HCT116 (cell line): Measurements from ENCODE around the gene ACOX3. TPM values are rescaled to one million over a fixed set of nuclear protein-coding genes. Genes with fewer than 3 reads are reported as not detected.

ENCODE experiments used
- ATAC-seq: fragments of 200-7000 bp; cut with Tn5 transposase; 2 replicates; pipeline ENCODE4 v1.9.1; 2020; ENCODE audit warnings: mild to moderate bottlenecking, moderate library complexity
- BruUV-seq: library from RNA; stranded (reverse); fragments of 400-500 nt; replicated peaks from 2 replicates; lab custom pipeline; 2021; lab: Mats Ljungman, UMichigan
- CTCF ChIA-PET: fragments of 300-600 bp; sonication (Branson Sonifier 250); formaldehyde crosslinking; loops from one replicate; lab custom pipeline; 2021; ENCODE audit warnings: antibody characterized with exemption; lab: Charles Lee
- POLR2A ChIA-PET: fragments of 300-600, 350-600 bp; sonication (Branson Sonifier 250); formaldehyde crosslinking; loops from one replicate; lab custom pipeline; 2021; ENCODE audit warnings: antibody characterized with exemption; lab: Charles Lee
- RAD21 ChIA-PET, 2 experiments: fragments of 300-600 bp; sonication (Branson Sonifier 250); formaldehyde crosslinking; loops; one replicate each; lab custom pipeline; 2023; ENCODE audit warnings: low total read pairs in 2 of 2; ENCODE audit not compliant: uncharacterized antibody in 2 of 2, unreplicated experiment in 2 of 2, low non-redundant PET in 1 of 2; lab: Charles Lee
- DNase-seq: peaks from one replicate; pipeline ENCODE4 v3.0.0-alpha.2; 2010; ENCODE audit warnings: low read depth, low spot score
- H2AFZ ChIP-seq: fragments of 200-600 bp; shearing (Covaris generic), sonication (generic); 2 replicates; pipeline ENCODE4 v1.6.1; 2017; ENCODE audit warnings: low read depth, mixed run types, mixed read lengths, antibody characterized with exemption, low read length; ENCODE audit not compliant: poor library complexity, severe bottlenecking
- H3K27ac ChIP-seq: 2 replicates; pipeline ENCODE4 v1.5.1; 2012; ENCODE audit warnings: low read depth, low read length
- H3K27me3 ChIP-seq: fragments of 200-600 bp; sonication (generic); 2 replicates; pipeline ENCODE4 v1.6.1; 2016; ENCODE audit warnings: mixed run types, low read length, mixed read lengths; ENCODE audit not compliant: insufficient read depth
- H3K36me3 ChIP-seq, 2 experiments: fragments of 200-500 bp in 1 of 2; fragments of 200-600 bp in 1 of 2; sonication (Bioruptor generic) in 1 of 2; sonication (generic) in 1 of 2; 2 replicates each; pipeline versions ENCODE4 v1.5.1 to v1.6.1; 2014 to 2016; ENCODE audit warnings: low read length in 2 of 2, inconsistent platforms in 1 of 2, mixed read lengths in 1 of 2, mixed run types in 1 of 2; ENCODE audit not compliant: insufficient read depth in 2 of 2, control insufficient read depth in 1 of 2
- H3K4me1 ChIP-seq, 2 experiments: fragments of 200-600 bp in 1 of 2; sonication (generic) in 1 of 2; 2 replicates each; pipeline versions ENCODE4 v1.5.1 to v1.6.1; 2012 to 2017; ENCODE audit warnings: low read length in 2 of 2, inconsistent platforms in 1 of 2, mild to moderate bottlenecking in 1 of 2, mixed read lengths in 1 of 2, mixed run types in 1 of 2, moderate library complexity in 1 of 2; ENCODE audit not compliant: insufficient read depth in 2 of 2, control insufficient read depth in 1 of 2
- H3K4me2 ChIP-seq: fragments of 200-600 bp; sonication (generic); 2 replicates; pipeline ENCODE4 v1.6.1; 2017; ENCODE audit warnings: mixed run types, low read length, mixed read lengths
- H3K4me3 ChIP-seq, 2 experiments: fragments of 200-600 bp in 1 of 2; sonication (generic) in 1 of 2; replicated peaks in 1 of 2; 2 replicates each; pipeline ENCODE4 v1.5.1; 2011 to 2016; ENCODE audit warnings: low read length in 2 of 2, control low read depth in 1 of 2, low read depth in 1 of 2, mild to moderate bottlenecking in 1 of 2, mixed read lengths in 1 of 2, mixed run types in 1 of 2
- H3K79me2 ChIP-seq: fragments of 200-600 bp; sonication (generic); 2 replicates; pipeline ENCODE4 v1.6.1; 2017; ENCODE audit warnings: mild to moderate bottlenecking, mixed run types, low read length, moderate library complexity, mixed read lengths; ENCODE audit not compliant: insufficient read depth
- H3K9ac ChIP-seq: fragments of 200-600 bp; sonication (generic); 2 replicates; pipeline ENCODE4 v1.6.1; 2016; ENCODE audit warnings: low read length, mixed read lengths
- H3K9me2 ChIP-seq: fragments of 200-600 bp; sonication (generic), shearing (Covaris generic); 2 replicates; pipeline ENCODE4 v1.6.1; 2017; ENCODE audit warnings: mixed run types, mild to moderate bottlenecking, moderate library complexity; ENCODE audit not compliant: insufficient read depth
- H3K9me3 ChIP-seq, 2 experiments: fragments of 200-500 bp in 1 of 2; fragments of 200-600 bp in 1 of 2; sonication (Bioruptor generic) in 1 of 2; sonication (generic) in 1 of 2; 2 replicates each; pipeline ENCODE4 v1.6.1; 2014 to 2017; ENCODE audit warnings: low read length in 2 of 2, mixed read lengths in 2 of 2, inconsistent platforms in 1 of 2, low read depth in 1 of 2, mild to moderate bottlenecking in 1 of 2, mixed run types in 1 of 2, moderate library complexity in 1 of 2; ENCODE audit not compliant: control insufficient read depth in 1 of 2, insufficient read depth in 1 of 2
- H4K20me1 ChIP-seq: fragments of 200-600 bp; sonication (generic), shearing (Covaris generic); 2 replicates; pipeline ENCODE4 v1.6.1; 2017; ENCODE audit warnings: mixed run types, mild to moderate bottlenecking, moderate library complexity; ENCODE audit not compliant: insufficient read depth
- EGR1 ChIP-seq: IDR thresholded peaks from 2 replicates; pipeline ENCODE4 v1.6.1; 2012; ENCODE audit warnings: low read depth
- ELF1 ChIP-seq: IDR thresholded peaks from 2 replicates; pipeline ENCODE4 v1.6.1; 2012; ENCODE audit warnings: low read depth, borderline replicate concordance
- EZH2 ChIP-seq: fragments of 200-600 bp; sonication (generic); IDR thresholded peaks from 2 replicates; pipeline ENCODE4 v1.6.1; 2017; ENCODE audit warnings: antibody characterized with exemption, mixed run types
- FOSL1 ChIP-seq: IDR thresholded peaks from 2 replicates; pipeline ENCODE4 v1.6.1; 2012; ENCODE audit warnings: low read depth
- JUND ChIP-seq: IDR thresholded peaks from 2 replicates; pipeline ENCODE4 v1.6.1; 2012
- POLR2A ChIP-seq: IDR thresholded peaks from 2 replicates; pipeline ENCODE4 v1.7.0; 2011; ENCODE audit warnings: borderline replicate concordance; ENCODE audit not compliant: insufficient read depth, insufficient read length; ENCODE audit errors: extremely low read depth
- POLR2AphosphoS5 ChIP-seq: IDR thresholded peaks from 2 replicates; pipeline ENCODE4 v1.6.1; 2011; ENCODE audit warnings: mild to moderate bottlenecking, low read depth, low read length, moderate library complexity
- RAD21 ChIP-seq: IDR thresholded peaks from 2 replicates; pipeline ENCODE4 v1.6.1; 2012; ENCODE audit warnings: low read depth, mild to moderate bottlenecking
- SIN3A ChIP-seq: IDR thresholded peaks from 2 replicates; pipeline ENCODE4 v1.6.1; 2012; ENCODE audit warnings: low read depth
- SP1 ChIP-seq: IDR thresholded peaks from 2 replicates; pipeline ENCODE4 v1.6.1; 2012; ENCODE audit warnings: low read depth
- SRF ChIP-seq: IDR thresholded peaks from 2 replicates; pipeline ENCODE4 v1.6.1; 2012; ENCODE audit warnings: low read depth
- TCF7L2 ChIP-seq: IDR thresholded peaks from 2 replicates; pipeline ENCODE4 v1.7.0; 2011; ENCODE audit warnings: borderline replicate concordance, inconsistent platforms; ENCODE audit not compliant: insufficient read depth, insufficient read length; ENCODE audit errors: extremely low read depth
- YY1 ChIP-seq: IDR thresholded peaks from 2 replicates; pipeline ENCODE4 v1.6.1; 2011; ENCODE audit warnings: low read length, low read depth, moderate library complexity, mild to moderate bottlenecking; ENCODE audit not compliant: insufficient replicate concordance; ENCODE audit errors: extremely low read depth
- ZFX ChIP-seq: fragments of 450-650 bp; IDR thresholded peaks from 2 replicates; pipeline ENCODE4 v1.6.1; 2017
- ZNF274 ChIP-seq: fragments of 200-500 bp; sonication (Bioruptor generic); IDR thresholded peaks from 2 replicates; pipeline ENCODE4 v1.6.1; 2014; ENCODE audit warnings: mild to moderate bottlenecking, low read depth, low read length, inconsistent platforms
- intact Hi-C: fragments of 100-400 bp; cut with micrococcal nuclease; formaldehyde crosslinking; loops from 2 replicates; pipeline ENCODE4 v1.10.0; 2022
- total RNA-seq: library from RNA; stranded (reverse); gene quantifications from one replicate; pipeline ENCODE4 v1.2.1, GENCODE V29; 2021; ENCODE audit not compliant: unreplicated experiment
- TF ChIP-seq, protein P1 (sequence below): IDR thresholded peaks from 2 replicates; pipeline ENCODE4 v1.6.1; 2012; ENCODE audit warnings: low read depth
- TF ChIP-seq, protein P2 (sequence below): IDR thresholded peaks from 2 replicates; pipeline ENCODE4 v1.6.1; 2012
- TF ChIP-seq, protein P3 (sequence below): IDR thresholded peaks from 2 replicates; pipeline ENCODE4 v1.6.1; 2011; ENCODE audit warnings: mild to moderate bottlenecking, low read length, moderate library complexity; ENCODE audit not compliant: insufficient replicate concordance; ENCODE audit errors: extremely low read depth
- TF ChIP-seq, protein P4 (sequence below): IDR thresholded peaks from 2 replicates; pipeline ENCODE4 v1.6.1; 2012
- TF ChIP-seq, protein P5 (sequence below), 3 experiments: fragments of 200-600 bp in 1 of 3; sonication (generic) in 1 of 3; IDR thresholded peaks in 2 of 3; conservative IDR thresholded peaks in 1 of 3; 2 replicates each; pipeline ENCODE4 v1.5.1; 2012 to 2017; ENCODE audit warnings: low read depth in 2 of 3, low read length in 2 of 3, antibody characterized with exemption in 1 of 3, borderline replicate concordance in 1 of 3, control low read depth in 1 of 3, mild to moderate bottlenecking in 1 of 3, mixed read lengths in 1 of 3, mixed run types in 1 of 3, moderate library complexity in 1 of 3; ENCODE audit not compliant: insufficient read depth in 1 of 3

Gene ACOX3
- total RNA-seq, 1 experiment from 2014 or later, result 16.9 TPM

- H4K20me1 ChIP-seq, result no peaks in the 10 kb centered on the region
- no peak for ATAC-seq
- intact Hi-C loops, result no loop called here
- no peak overlapping the region for H3K4me3 ChIP-seq
- no peak overlapping the region for H2AFZ ChIP-seq
- H3K4me2 ChIP-seq, result no peak overlapping the region
- DNase-seq, result no peak
- H3K4me1 ChIP-seq, result no peaks in the 10 kb centered on the region
- no peak overlapping the region for H3K9ac ChIP-seq
- no peaks in the 10 kb centered on the region for H3K9me3 ChIP-seq
- POLR2A ChIA-PET, result no interaction called here
- TF ChIP-seq ZFX (no peak), EZH2 (no peak), TCF7L2 (no peak), ELF1 (no peak), SIN3A (no peak), POLR2A (no peak), RAD21 (no peak), YY1 (no peak), SRF (no peak), POLR2AphosphoS5 (no peak), JUND (no peak), FOSL1 (no peak), SP1 (no peak), EGR1 (no peak), ZNF274 (no peak)
- TF ChIP-seq, protein P1, sequence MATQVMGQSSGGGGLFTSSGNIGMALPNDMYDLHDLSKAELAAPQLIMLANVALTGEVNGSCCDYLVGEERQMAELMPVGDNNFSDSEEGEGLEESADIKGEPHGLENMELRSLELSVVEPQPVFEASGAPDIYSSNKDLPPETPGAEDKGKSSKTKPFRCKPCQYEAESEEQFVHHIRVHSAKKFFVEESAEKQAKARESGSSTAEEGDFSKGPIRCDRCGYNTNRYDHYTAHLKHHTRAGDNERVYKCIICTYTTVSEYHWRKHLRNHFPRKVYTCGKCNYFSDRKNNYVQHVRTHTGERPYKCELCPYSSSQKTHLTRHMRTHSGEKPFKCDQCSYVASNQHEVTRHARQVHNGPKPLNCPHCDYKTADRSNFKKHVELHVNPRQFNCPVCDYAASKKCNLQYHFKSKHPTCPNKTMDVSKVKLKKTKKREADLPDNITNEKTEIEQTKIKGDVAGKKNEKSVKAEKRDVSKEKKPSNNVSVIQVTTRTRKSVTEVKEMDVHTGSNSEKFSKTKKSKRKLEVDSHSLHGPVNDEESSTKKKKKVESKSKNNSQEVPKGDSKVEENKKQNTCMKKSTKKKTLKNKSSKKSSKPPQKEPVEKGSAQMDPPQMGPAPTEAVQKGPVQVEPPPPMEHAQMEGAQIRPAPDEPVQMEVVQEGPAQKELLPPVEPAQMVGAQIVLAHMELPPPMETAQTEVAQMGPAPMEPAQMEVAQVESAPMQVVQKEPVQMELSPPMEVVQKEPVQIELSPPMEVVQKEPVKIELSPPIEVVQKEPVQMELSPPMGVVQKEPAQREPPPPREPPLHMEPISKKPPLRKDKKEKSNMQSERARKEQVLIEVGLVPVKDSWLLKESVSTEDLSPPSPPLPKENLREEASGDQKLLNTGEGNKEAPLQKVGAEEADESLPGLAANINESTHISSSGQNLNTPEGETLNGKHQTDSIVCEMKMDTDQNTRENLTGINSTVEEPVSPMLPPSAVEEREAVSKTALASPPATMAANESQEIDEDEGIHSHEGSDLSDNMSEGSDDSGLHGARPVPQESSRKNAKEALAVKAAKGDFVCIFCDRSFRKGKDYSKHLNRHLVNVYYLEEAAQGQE, result no peak
- TF ChIP-seq, protein P2, sequence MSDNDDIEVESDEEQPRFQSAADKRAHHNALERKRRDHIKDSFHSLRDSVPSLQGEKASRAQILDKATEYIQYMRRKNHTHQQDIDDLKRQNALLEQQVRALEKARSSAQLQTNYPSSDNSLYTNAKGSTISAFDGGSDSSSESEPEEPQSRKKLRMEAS, result no peak
- TF ChIP-seq, protein P3, sequence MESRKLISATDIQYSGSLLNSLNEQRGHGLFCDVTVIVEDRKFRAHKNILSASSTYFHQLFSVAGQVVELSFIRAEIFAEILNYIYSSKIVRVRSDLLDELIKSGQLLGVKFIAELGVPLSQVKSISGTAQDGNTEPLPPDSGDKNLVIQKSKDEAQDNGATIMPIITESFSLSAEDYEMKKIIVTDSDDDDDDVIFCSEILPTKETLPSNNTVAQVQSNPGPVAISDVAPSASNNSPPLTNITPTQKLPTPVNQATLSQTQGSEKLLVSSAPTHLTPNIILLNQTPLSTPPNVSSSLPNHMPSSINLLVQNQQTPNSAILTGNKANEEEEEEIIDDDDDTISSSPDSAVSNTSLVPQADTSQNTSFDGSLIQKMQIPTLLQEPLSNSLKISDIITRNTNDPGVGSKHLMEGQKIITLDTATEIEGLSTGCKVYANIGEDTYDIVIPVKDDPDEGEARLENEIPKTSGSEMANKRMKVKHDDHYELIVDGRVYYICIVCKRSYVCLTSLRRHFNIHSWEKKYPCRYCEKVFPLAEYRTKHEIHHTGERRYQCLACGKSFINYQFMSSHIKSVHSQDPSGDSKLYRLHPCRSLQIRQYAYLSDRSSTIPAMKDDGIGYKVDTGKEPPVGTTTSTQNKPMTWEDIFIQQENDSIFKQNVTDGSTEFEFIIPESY, result no peak
- TF ChIP-seq, protein P4, sequence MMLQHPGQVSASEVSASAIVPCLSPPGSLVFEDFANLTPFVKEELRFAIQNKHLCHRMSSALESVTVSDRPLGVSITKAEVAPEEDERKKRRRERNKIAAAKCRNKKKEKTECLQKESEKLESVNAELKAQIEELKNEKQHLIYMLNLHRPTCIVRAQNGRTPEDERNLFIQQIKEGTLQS, result no peak
- TF ChIP-seq, protein P5, sequence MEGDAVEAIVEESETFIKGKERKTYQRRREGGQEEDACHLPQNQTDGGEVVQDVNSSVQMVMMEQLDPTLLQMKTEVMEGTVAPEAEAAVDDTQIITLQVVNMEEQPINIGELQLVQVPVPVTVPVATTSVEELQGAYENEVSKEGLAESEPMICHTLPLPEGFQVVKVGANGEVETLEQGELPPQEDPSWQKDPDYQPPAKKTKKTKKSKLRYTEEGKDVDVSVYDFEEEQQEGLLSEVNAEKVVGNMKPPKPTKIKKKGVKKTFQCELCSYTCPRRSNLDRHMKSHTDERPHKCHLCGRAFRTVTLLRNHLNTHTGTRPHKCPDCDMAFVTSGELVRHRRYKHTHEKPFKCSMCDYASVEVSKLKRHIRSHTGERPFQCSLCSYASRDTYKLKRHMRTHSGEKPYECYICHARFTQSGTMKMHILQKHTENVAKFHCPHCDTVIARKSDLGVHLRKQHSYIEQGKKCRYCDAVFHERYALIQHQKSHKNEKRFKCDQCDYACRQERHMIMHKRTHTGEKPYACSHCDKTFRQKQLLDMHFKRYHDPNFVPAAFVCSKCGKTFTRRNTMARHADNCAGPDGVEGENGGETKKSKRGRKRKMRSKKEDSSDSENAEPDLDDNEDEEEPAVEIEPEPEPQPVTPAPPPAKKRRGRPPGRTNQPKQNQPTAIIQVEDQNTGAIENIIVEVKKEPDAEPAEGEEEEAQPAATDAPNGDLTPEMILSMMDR (IDR thresholded peaks at IDR 0.05 in 2 of 3, conservative IDR thresholded peaks at IDR 0.05 in 1 of 3; ENCODE audit: borderline replicate concordance in 1 of 3, insufficient read depth in 1 of 3, low read depth in 2 of 3, low read length in 2 of 3), result no peak
- TF ChIP-seq, all 23 proteins: peak for 0
- Histone ChIP-seq H3K36me3 (no peaks in the 10 kb centered on the region), H3K79me2 (no peaks in the 10 kb centered on the region), H3K27ac (no peak overlapping the region), H3K27me3 (no peaks in the 10 kb centered on the region), H3K9me2 (no peaks in the 10 kb centered on the region)
- no TSS peak for BruUV-seq
- RAD21 ChIA-PET, result no interaction called here
- CTCF ChIA-PET, result no interaction called here
These were observed 69.5 kb downstream of the ACOX3 start for GRCh38 chr4:8370835-8371595.
